OCI-LY1 (cell line): ENCODE measurements around the gene F2.
A peak's percentile ranks its signal among the peaks of the same experiment; 100 is the strongest.

Source experiments
- H2AFZ ChIP-seq: fragments of 200-600 bp; sonication (generic), shearing (Covaris generic); 2 replicates; pipeline ENCODE4 v1.6.0; 2014; ENCODE audit warnings: antibody characterized with exemption, mild to moderate bottlenecking, low read length
- H3F3A ChIP-seq: fragments of 200-600 bp; sonication (generic), shearing (Covaris generic); 2 replicates; pipeline ENCODE4 v1.6.0; 2014; ENCODE audit warnings: mild to moderate bottlenecking, antibody characterized with exemption, low read length, moderate library complexity; ENCODE audit not compliant: insufficient read depth
- H3K27ac ChIP-seq: fragments of 200-600 bp; sonication (generic); 2 replicates; pipeline ENCODE4 v1.5.1; 2014; ENCODE audit warnings: low read length, mixed run types, mild to moderate bottlenecking, low read depth; ENCODE audit not compliant: poor library complexity, severe bottlenecking
- H3K27me3 ChIP-seq: fragments of 200-600 bp; sonication (generic); 2 replicates; pipeline ENCODE4 v1.6.0; 2014; ENCODE audit warnings: antibody characterized with exemption, mild to moderate bottlenecking, low read length, moderate library complexity; ENCODE audit not compliant: insufficient read depth
- H3K36me3 ChIP-seq: fragments of 200-600 bp; sonication (generic); 2 replicates; pipeline ENCODE4 v1.6.1; 2014; ENCODE audit warnings: mild to moderate bottlenecking, antibody characterized with exemption, low read length, moderate library complexity, mixed read lengths; ENCODE audit not compliant: insufficient read depth
- H3K4me1 ChIP-seq: fragments of 200-600 bp; sonication (generic); 2 replicates; pipeline ENCODE4 v1.5.1; 2014; ENCODE audit warnings: mild to moderate bottlenecking, low read length, moderate library complexity; ENCODE audit not compliant: insufficient read depth, severe bottlenecking
- H3K4me2 ChIP-seq: fragments of 200-600 bp; sonication (generic), shearing (Covaris generic); 2 replicates; pipeline ENCODE4 v1.6.1; 2014; ENCODE audit warnings: low read length
- H3K4me3 ChIP-seq: fragments of 200-600 bp; sonication (generic); 2 replicates; pipeline ENCODE4 v1.5.1; 2014; ENCODE audit warnings: low read length, low read depth, mild to moderate bottlenecking, mixed read lengths; ENCODE audit not compliant: poor library complexity, severe bottlenecking
- H3K79me2 ChIP-seq: fragments of 200-600 bp; shearing (Covaris generic); 2 replicates; pipeline ENCODE4 v1.6.1; 2016; ENCODE audit warnings: mixed run types, low read length, mixed read lengths; ENCODE audit not compliant: insufficient read depth
- H3K9ac ChIP-seq: fragments of 200-600 bp; sonication (generic), shearing (Covaris generic); 2 replicates; pipeline ENCODE4 v1.6.1; 2014; ENCODE audit warnings: mild to moderate bottlenecking, low read length, mixed read lengths
- H3K9me2 ChIP-seq: fragments of 200-600 bp; sonication (generic), shearing (Covaris generic); 2 replicates; pipeline ENCODE4 v1.6.1; 2014; ENCODE audit warnings: low read depth, mild to moderate bottlenecking, low read length, mixed read lengths
- H3K9me3 ChIP-seq: fragments of 200-600 bp; shearing (Covaris generic); 2 replicates; pipeline ENCODE4 v1.6.1; 2014; ENCODE audit warnings: low read length, mixed read lengths
- H4K20me1 ChIP-seq: fragments of 200-600 bp; sonication (generic), shearing (Covaris generic); 2 replicates; pipeline ENCODE4 v1.6.0; 2016; ENCODE audit warnings: mild to moderate bottlenecking, low read length; ENCODE audit not compliant: insufficient read depth
- CTCF ChIP-seq: fragments of 200-600 bp; sonication (generic), shearing (Covaris generic); IDR thresholded peaks from 2 replicates; pipeline ENCODE4 v1.5.1; 2017; ENCODE audit warnings: mild to moderate bottlenecking, antibody characterized with exemption, low read length, moderate library complexity, mixed read lengths
- EZH2 ChIP-seq: fragments of 200-600 bp; sonication (generic), shearing (Covaris generic); IDR thresholded peaks from 2 replicates; pipeline ENCODE4 v1.8.0; 2017; ENCODE audit warnings: borderline replicate concordance, mixed run types, mild to moderate bottlenecking, antibody characterized with exemption, low read length, moderate library complexity, mixed read lengths

F2 gene

GRCh38 chr11:46697723-46698122, 21.3 kb upstream of the F2 start:
- Histone ChIP-seq H3K4me1 (peaks cover 24% of the 10 kb centered on the region), H3F3A (no peaks in the 10 kb centered on the region), H3K27ac (no peak overlapping the region), H3K9me3 (no peaks in the 10 kb centered on the region), H3K79me2 (peaks cover 10% of the 10 kb centered on the region), H3K9me2 (no peaks in the 10 kb centered on the region), H4K20me1 (no peaks in the 10 kb centered on the region), H2AFZ (no peak overlapping the region), H3K9ac (no peak overlapping the region), H3K4me3 (no peak overlapping the region), H3K27me3 (no peaks in the 10 kb centered on the region), H3K36me3 (peaks cover 35% of the 10 kb centered on the region), H3K4me2 (no peak overlapping the region)
- TF ChIP-seq EZH2 (no peak), CTCF (no peak)

DNA sequence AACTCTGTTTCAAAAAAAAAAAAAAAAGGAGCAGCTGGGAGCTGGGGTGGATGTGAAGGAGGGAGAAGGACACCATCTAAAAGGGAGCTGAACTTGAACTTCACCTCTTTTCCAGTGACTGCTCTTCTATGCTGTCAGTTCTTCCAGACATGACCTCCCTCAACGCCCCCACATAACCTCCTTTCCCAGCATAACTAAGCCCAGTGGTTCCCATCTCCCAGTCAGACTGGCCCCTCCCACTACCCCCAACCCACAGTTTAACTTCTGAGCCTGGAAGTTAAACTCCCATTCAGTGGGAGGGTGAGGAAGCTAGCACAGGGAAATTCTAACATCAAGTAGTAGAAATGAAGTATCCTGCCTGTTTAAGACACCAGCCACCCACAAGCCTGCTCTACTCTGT, 20.4 kb upstream of the F2 start:
- no peaks in the 10 kb centered on the region for H3F3A ChIP-seq
- peaks cover 10% of the 10 kb centered on the region for H3K79me2 ChIP-seq
- H3K4me3 ChIP-seq = no peak overlapping the region
- H3K36me3 ChIP-seq = peaks cover 42% of the 10 kb centered on the region
- H3K4me1 ChIP-seq = peaks cover 24% of the 10 kb centered on the region
- H3K9me3 ChIP-seq = no peaks in the 10 kb centered on the region
- H3K4me2 ChIP-seq = no peak overlapping the region; the same call in 1 of the 2 replicates
- H3K27ac ChIP-seq = no peak overlapping the region
- H2AFZ ChIP-seq = no peak overlapping the region
- H3K9me2 ChIP-seq = no peaks in the 10 kb centered on the region
- peak overlapping the region; percentile 10; the same call in 1 of the 2 replicates for H3K9ac ChIP-seq
- TF ChIP-seq CTCF = no peak
- TF ChIP-seq EZH2 = no peak
- H4K20me1 ChIP-seq = no peaks in the 10 kb centered on the region
- H3K27me3 ChIP-seq = no peaks in the 10 kb centered on the region

DNA sequence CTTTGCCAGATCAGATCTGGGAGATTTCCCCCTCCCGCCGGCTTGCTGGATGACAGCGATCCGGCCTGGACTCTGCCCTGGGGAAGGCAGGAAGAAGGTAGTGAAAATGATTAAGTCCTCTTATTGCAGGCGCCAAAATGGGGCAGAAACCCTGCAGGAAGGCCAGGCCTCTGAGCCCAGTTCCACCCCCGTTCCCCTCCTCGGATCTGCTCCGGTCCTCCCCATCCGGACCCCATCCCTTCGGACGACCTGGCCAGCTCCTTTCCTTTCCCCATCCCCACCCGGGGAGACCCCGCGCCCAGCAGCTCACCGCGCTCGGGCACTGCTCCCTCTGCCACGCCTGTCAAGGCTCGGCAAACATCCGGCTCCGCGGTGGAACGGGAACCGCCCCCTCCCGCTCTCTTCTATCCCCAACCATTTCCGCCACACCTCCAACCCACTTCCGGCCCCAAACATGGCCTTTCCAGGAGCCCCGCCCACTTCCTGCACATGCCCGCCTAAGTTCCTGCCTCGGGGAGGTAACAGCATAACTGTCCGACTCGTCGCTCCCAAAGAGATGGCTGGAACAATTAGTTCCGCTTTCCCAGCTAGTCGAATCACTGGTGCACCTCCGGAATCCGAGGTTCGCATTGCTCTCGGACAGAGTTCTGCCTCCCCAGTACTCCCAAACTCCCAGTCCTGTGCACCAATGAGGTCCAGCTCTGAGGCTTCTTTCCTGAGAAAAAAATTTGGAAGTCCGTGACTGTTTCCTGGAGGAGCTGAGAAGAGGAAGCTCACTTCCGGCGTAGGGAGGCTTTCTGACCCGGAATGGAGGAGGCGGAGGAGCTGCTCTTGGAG, 18.6 kb upstream of the F2 start, which contains the start of the genes ARHGAP1 and ZNF408:
Gene ARHGAP1 (minus strand): TSS at position 379 of the 837 bp plus-strand sequence. CDS start 4,512 bp downstream, outside the sequence.
Gene ZNF408 (plus strand): TSS at position 791 of the 837 bp plus-strand sequence. CDS start 17 bp downstream, at position 808.
- no peaks in the 10 kb centered on the region for H3K27me3 ChIP-seq
- H3K9me3 ChIP-seq = no peaks in the 10 kb centered on the region
- H2AFZ ChIP-seq = no peak within 1 kb of the TSS
- peak within 1 kb of the TSS; percentile 90 for H3K4me3 ChIP-seq
- H3K9ac ChIP-seq = peak within 1 kb of the TSS; percentile 92
- H3F3A ChIP-seq = no peaks in the 10 kb centered on the region
- peaks cover 10% of the 10 kb centered on the region for H3K79me2 ChIP-seq
- H3K36me3 ChIP-seq = peaks cover 40% of the 10 kb centered on the region
- H4K20me1 ChIP-seq = no peaks in the 10 kb centered on the region
- H3K27ac ChIP-seq = peak within 1 kb of the TSS; percentile 43
- peak within 1 kb of the TSS; percentile 66 for H3K4me2 ChIP-seq
- peaks cover 24% of the 10 kb centered on the region for H3K4me1 ChIP-seq
- H3K9me2 ChIP-seq = no peaks in the 10 kb centered on the region
- TF ChIP-seq CTCF (no peak), EZH2 (no peak)
